Measurements from ENCODE around the gene POU2F1.

DNA sequence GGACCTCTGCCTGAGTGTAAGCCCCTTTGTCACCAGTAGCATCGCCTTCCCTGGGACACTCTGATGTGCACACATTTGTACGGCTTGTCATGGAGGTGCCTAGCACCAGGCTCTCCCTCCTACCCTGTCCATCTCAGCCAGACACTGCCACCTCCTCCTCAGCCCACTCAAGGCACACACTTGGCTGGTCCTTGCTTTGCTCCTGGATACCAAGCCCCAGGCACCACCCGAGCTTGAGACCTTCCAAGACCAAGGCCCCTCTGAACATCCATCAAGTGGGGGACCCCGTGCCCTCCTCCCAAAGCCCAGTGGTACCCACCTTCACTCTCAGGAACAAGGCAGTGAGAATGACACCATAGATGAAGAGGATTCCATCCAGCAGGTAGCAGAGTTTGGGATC lies 219.7 kb downstream of the POU2F1 start:
- TF ChIP-seq, protein P1, sequence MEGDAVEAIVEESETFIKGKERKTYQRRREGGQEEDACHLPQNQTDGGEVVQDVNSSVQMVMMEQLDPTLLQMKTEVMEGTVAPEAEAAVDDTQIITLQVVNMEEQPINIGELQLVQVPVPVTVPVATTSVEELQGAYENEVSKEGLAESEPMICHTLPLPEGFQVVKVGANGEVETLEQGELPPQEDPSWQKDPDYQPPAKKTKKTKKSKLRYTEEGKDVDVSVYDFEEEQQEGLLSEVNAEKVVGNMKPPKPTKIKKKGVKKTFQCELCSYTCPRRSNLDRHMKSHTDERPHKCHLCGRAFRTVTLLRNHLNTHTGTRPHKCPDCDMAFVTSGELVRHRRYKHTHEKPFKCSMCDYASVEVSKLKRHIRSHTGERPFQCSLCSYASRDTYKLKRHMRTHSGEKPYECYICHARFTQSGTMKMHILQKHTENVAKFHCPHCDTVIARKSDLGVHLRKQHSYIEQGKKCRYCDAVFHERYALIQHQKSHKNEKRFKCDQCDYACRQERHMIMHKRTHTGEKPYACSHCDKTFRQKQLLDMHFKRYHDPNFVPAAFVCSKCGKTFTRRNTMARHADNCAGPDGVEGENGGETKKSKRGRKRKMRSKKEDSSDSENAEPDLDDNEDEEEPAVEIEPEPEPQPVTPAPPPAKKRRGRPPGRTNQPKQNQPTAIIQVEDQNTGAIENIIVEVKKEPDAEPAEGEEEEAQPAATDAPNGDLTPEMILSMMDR (IDR thresholded peaks at IDR 0.05): no peak
- no peak for TF ChIP-seq POLR2A (IDR thresholded peaks at IDR 0.05)

Measured in body of pancreas (tissue), 4 donors.